K562 (cell line): ENCODE data around the gene OR51L1. TPM values are rescaled to one million over a fixed set of nuclear protein-coding genes. Genes with fewer than 3 reads are reported as not detected.

ENCODE experiments used
- ATAC-seq: fragments of 200-7000 bp; cut with Tn5 transposase; 3 replicates; pipeline ENCODE4 v1.9.1; 2020; ENCODE audit warnings: moderate library complexity
- BruUV-seq: library from RNA; stranded (reverse); fragments of 400-500 nt; replicated peaks from 2 replicates; lab custom pipeline; 2021; lab: Mats Ljungman, UMichigan
- CTCF ChIA-PET: fragments of 300-600 bp; formaldehyde crosslinking; extraction: SDS; loops from one replicate; lab custom pipeline; 2021; ENCODE audit warnings: low intra/inter-chr PET ratio; lab: Yijun Ruan, JAX
- POLR2A ChIA-PET: fragments of 300-600, 350-650 bp; sonication (Branson Sonifier 250); formaldehyde crosslinking; extraction: SDS; loops from one replicate; lab custom pipeline; 2021; ENCODE audit warnings: antibody characterized with exemption, inconsistent platforms; lab: Yijun Ruan, JAX
- DNase-seq, 4 experiments: peaks; one replicate each; pipeline versions ENCODE4 v3.0.0 to v3.0.0-alpha.2; 2011 to 2018; ENCODE audit warnings: low spot score in 3 of 4, mixed read lengths in 3 of 4; ENCODE audit errors: extremely low read depth in 1 of 4
- FAIRE-seq: peaks from 2 replicates; lab custom pipeline; 2011; peaks lifted over from hg19 to GRCh38; lab: Jason Lieb, UNC
- H2AFZ ChIP-seq: 2 replicates; pipeline ENCODE4 v1.6.0; 2011; ENCODE audit warnings: low read depth, low read length, control low read depth, inconsistent platforms
- H3K27ac ChIP-seq: fragments of 200-600 bp; 3 replicates; pipeline ENCODE4 v1.8.0; 2011; ENCODE audit warnings: low read depth, mild to moderate bottlenecking, control low read depth, inconsistent platforms, low read length, moderate library complexity, mixed read lengths; ENCODE audit errors: extremely low read depth
- H3K27me3 ChIP-seq, 2 experiments: fragments of 300-600 bp in 1 of 2; 2 replicates in 1 of 2; 3 replicates in 1 of 2; pipeline versions ENCODE4 v1.6.0 to v1.8.0; 2011; ENCODE audit warnings: inconsistent platforms in 2 of 2, low read length in 2 of 2, mild to moderate bottlenecking in 1 of 2, mixed read lengths in 1 of 2, moderate library complexity in 1 of 2; ENCODE audit not compliant: control insufficient read depth in 2 of 2, insufficient read depth in 2 of 2
- H3K36me3 ChIP-seq: fragments of 300-600 bp; 3 replicates; pipeline ENCODE4 v1.8.0; 2011; ENCODE audit warnings: mild to moderate bottlenecking, low read length, inconsistent platforms; ENCODE audit not compliant: control insufficient read depth, insufficient read depth
- H3K4me1 ChIP-seq, 2 experiments: fragments of 200-600 bp in 1 of 2; replicated peaks in 1 of 2; 2 replicates in 1 of 2; 3 replicates in 1 of 2; pipeline versions ENCODE4 v1.5.1 to v1.8.0; 2011; ENCODE audit warnings: inconsistent platforms in 2 of 2, low read length in 2 of 2, mild to moderate bottlenecking in 1 of 2, mixed read lengths in 1 of 2, moderate library complexity in 1 of 2; ENCODE audit not compliant: control insufficient read depth in 2 of 2, insufficient read depth in 2 of 2
- H3K4me2 ChIP-seq: 2 replicates; pipeline ENCODE4 v1.6.1; 2011; ENCODE audit warnings: low read length, control low read depth, inconsistent platforms, mixed read lengths; ENCODE audit not compliant: insufficient read depth
- H3K4me3 ChIP-seq: fragments of 200-600 bp; sonication (generic), shearing (Covaris generic); 2 replicates; pipeline ENCODE4 v1.5.1; 2016; ENCODE audit warnings: control low read depth, inconsistent platforms
- H3K79me2 ChIP-seq: fragments of 200-600 bp; 3 replicates; pipeline ENCODE4 v1.8.0; 2011; ENCODE audit warnings: low read length, inconsistent platforms; ENCODE audit not compliant: control insufficient read depth, insufficient read depth
- H3K9ac ChIP-seq, 2 experiments: 2 replicates each; pipeline versions ENCODE4 v1.6.0 to v1.6.1; 2011; ENCODE audit warnings: low read depth in 2 of 2, low read length in 2 of 2, control low read depth in 1 of 2, inconsistent platforms in 1 of 2, mild to moderate bottlenecking in 1 of 2, mixed read lengths in 1 of 2; ENCODE audit not compliant: insufficient read depth in 1 of 2
- H3K9me1 ChIP-seq: one replicate; pipeline ENCODE4 v1.6.0; 2011; ENCODE audit warnings: inconsistent platforms, mild to moderate bottlenecking, low read length, moderate library complexity; ENCODE audit not compliant: control insufficient read depth, insufficient read depth
- H3K9me3 ChIP-seq: replicated peaks from 2 replicates; pipeline ENCODE4 v1.5.1; 2011; ENCODE audit warnings: low read depth, low read length, inconsistent platforms; ENCODE audit not compliant: control insufficient read depth, insufficient read depth
- H4K20me1 ChIP-seq: replicated peaks from 2 replicates; pipeline ENCODE4 v1.6.1; 2011; ENCODE audit warnings: low read length, inconsistent platforms, mixed read lengths; ENCODE audit not compliant: control insufficient read depth, insufficient read depth
- RAD51 ChIP-seq: fragments of 450-650 bp; IDR thresholded peaks from 2 replicates; pipeline ENCODE4 v1.7.1; 2016; ENCODE audit warnings: low read depth, mild to moderate bottlenecking, borderline replicate concordance
- TCFL5 ChIP-seq: fragments of 250-450 bp; sonication (Bioruptor Pico); conservative IDR thresholded peaks from 2 replicates; pipeline ENCODE4 v1.6.1; 2021; ENCODE audit warnings: mild to moderate bottlenecking, moderate library complexity, matching md5 sums
- ZKSCAN3 ChIP-seq: fragments of 250-450 bp; sonication (Bioruptor Pico); IDR thresholded peaks from 2 replicates; pipeline ENCODE4 v1.4.0; 2020
- WGBS: fragments of 100-300 bp; shearing (Covaris generic); methylation state at CpG from one replicate; pipeline ENCODE4 v1.1.6; 2016; ENCODE audit warnings: low coverage, mixed read lengths; ENCODE audit not compliant: insufficient coverage; ENCODE audit errors: missing lambda C conversion rate; 5-methylcytosine and 5-hydroxymethylcytosine counted together
- in situ Hi-C: fragments of 300-500 bp; cut with MboI; formaldehyde crosslinking; loops from 4 replicates; pipeline ENCODE4 v1.15.0; 2018; ENCODE audit warnings: inconsistent platforms, mixed read lengths
- intact Hi-C: fragments of 100-400 bp; cut with micrococcal nuclease; formaldehyde crosslinking; loops from 2 replicates; pipeline ENCODE4 v1.14.2; 2022
- polyA plus RNA-seq, 8 experiments: library from polyadenylated mRNA; depleted of rRNA in 4 of 8; stranded (reverse) in 5 of 8; unstranded in 3 of 8; fragments of >200 nt; fragmentation: Nextera tagmentation in 2 of 8; fragmentation: Illumina TruSeq in 1 of 8; extraction: Ambion mirVana in 2 of 8; extraction: Trizol in 1 of 8; gene quantifications; 2 replicates each; pipeline versions ENCODE4 v1.2.1 to v1.2.3, GENCODE V29; 2011 to 2014; ENCODE audit warnings: inconsistent platforms in 1 of 8, missing spikeins in 1 of 8
- total RNA-seq, 7 experiments: library from RNA; depleted of rRNA in 6 of 7; stranded (reverse); fragments of >200 nt in 6 of 7; fragmentation: Illumina TruSeq in 2 of 7; extraction: Trizol in 2 of 7; gene quantifications; 2 replicates each; pipeline versions ENCODE4 v1.2.1 to v1.2.3, GENCODE V29; 2011 to 2021; ENCODE audit warnings: low replicate concordance in 1 of 7
- TF ChIP-seq, protein P1 (sequence below): fragments of 450-650 bp; formaldehyde crosslinking; IDR thresholded peaks from 2 replicates; pipeline ENCODE4 v1.4.0; 2020; ENCODE audit warnings: mild to moderate bottlenecking, mixed read lengths
- TF ChIP-seq, protein P2 (sequence below): sonication (generic); formaldehyde crosslinking; IDR thresholded peaks from 2 replicates; pipeline ENCODE4 v1.8.1; 2022; ENCODE audit warnings: missing genetic modification reagents
- TF ChIP-seq, protein P3 (sequence below): fragments of 250-450 bp; sonication (Bioruptor Pico); IDR thresholded peaks from 2 replicates; pipeline ENCODE4 v1.4.0; 2020; ENCODE audit warnings: mild to moderate bottlenecking, moderate library complexity, borderline replicate concordance
- TF ChIP-seq, protein P4 (sequence below): fragments of 150-350 bp; conservative IDR thresholded peaks from 2 replicates; pipeline ENCODE4 v1.6.1; 2014; ENCODE audit warnings: low read length

OR51L1 gene
- total and polyA plus RNA-seq, 9 of the 15 experiments (the other 6 are each of a cell fraction or from before 2014, with no cell fraction given) = not detected

DNA sequence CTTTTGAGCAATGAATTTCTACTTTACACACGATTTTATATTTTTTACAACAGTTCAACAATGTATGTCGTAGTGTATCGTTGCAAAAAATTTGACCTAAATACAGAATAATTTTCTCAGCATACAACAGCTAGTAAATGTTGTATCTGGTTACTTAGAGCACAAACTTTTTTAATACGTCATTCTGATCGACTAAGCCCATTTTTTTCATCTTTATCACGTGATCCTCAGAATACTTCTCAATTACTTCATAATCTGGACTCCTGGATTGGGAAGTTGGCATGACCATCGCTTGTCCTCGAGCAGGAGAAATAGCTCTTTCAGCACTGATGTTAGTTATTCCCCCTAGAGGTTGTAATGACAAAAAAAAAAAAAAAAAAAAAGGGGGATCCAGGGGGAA is 16.6 kb downstream of the OR51L1 start:
- no peak overlapping the region for H3K27ac ChIP-seq
- no TSS peak for BruUV-seq
- H3K4me3 ChIP-seq = no peak overlapping the region
- intact Hi-C loops (no loop called here), in situ Hi-C loops (loop anchor here (25.0 kb wide), 1 partner anchor 824 kb away; no protein-coding TSS in a partner anchor)
- no peaks in the 10 kb centered on the region for H4K20me1 ChIP-seq
- no peaks in the 10 kb centered on the region for H3K79me2 ChIP-seq
- WGBS = 1% methylated on average over 8 of the region's 8 CpGs
- H3K9ac ChIP-seq = no peak overlapping the region
- no peak overlapping the region for H2AFZ ChIP-seq
- FAIRE-seq (no peak), DNase-seq (peak in 1 of 4 experiments; percentile 13), ATAC-seq (no peak)
- TF ChIP-seq, protein P1, sequence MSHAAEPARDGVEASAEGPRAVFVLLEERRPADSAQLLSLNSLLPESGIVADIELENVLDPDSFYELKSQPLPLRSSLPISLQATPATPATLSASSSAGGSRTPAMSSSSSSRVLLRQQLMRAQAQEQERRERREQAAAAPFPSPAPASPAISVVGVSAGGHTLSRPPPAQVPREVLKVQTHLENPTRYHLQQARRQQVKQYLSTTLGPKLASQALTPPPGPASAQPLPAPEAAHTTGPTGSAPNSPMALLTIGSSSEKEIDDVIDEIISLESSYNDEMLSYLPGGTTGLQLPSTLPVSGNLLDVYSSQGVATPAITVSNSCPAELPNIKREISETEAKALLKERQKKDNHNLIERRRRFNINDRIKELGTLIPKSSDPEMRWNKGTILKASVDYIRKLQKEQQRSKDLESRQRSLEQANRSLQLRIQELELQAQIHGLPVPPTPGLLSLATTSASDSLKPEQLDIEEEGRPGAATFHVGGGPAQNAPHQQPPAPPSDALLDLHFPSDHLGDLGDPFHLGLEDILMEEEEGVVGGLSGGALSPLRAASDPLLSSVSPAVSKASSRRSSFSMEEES (CRISPR knock-in tag) = peak; percentile 83
- TF ChIP-seq, protein P2, sequence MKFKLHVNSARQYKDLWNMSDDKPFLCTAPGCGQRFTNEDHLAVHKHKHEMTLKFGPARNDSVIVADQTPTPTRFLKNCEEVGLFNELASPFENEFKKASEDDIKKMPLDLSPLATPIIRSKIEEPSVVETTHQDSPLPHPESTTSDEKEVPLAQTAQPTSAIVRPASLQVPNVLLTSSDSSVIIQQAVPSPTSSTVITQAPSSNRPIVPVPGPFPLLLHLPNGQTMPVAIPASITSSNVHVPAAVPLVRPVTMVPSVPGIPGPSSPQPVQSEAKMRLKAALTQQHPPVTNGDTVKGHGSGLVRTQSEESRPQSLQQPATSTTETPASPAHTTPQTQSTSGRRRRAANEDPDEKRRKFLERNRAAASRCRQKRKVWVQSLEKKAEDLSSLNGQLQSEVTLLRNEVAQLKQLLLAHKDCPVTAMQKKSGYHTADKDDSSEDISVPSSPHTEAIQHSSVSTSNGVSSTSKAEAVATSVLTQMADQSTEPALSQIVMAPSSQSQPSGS (CRISPR knock-in tag) = no peak
- TF ChIP-seq TCFL5 (CRISPR knock-in tag) (no peak), RAD51 (0 out of 2 replicates have a peak, but pooled peaks have one; percentile 11), ZKSCAN3 (CRISPR knock-in tag) (no peak)
- TF ChIP-seq, protein P3, sequence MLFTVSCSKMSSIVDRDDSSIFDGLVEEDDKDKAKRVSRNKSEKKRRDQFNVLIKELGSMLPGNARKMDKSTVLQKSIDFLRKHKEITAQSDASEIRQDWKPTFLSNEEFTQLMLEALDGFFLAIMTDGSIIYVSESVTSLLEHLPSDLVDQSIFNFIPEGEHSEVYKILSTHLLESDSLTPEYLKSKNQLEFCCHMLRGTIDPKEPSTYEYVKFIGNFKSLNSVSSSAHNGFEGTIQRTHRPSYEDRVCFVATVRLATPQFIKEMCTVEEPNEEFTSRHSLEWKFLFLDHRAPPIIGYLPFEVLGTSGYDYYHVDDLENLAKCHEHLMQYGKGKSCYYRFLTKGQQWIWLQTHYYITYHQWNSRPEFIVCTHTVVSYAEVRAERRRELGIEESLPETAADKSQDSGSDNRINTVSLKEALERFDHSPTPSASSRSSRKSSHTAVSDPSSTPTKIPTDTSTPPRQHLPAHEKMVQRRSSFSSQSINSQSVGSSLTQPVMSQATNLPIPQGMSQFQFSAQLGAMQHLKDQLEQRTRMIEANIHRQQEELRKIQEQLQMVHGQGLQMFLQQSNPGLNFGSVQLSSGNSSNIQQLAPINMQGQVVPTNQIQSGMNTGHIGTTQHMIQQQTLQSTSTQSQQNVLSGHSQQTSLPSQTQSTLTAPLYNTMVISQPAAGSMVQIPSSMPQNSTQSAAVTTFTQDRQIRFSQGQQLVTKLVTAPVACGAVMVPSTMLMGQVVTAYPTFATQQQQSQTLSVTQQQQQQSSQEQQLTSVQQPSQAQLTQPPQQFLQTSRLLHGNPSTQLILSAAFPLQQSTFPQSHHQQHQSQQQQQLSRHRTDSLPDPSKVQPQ = no peak
- TF ChIP-seq, protein P4, sequence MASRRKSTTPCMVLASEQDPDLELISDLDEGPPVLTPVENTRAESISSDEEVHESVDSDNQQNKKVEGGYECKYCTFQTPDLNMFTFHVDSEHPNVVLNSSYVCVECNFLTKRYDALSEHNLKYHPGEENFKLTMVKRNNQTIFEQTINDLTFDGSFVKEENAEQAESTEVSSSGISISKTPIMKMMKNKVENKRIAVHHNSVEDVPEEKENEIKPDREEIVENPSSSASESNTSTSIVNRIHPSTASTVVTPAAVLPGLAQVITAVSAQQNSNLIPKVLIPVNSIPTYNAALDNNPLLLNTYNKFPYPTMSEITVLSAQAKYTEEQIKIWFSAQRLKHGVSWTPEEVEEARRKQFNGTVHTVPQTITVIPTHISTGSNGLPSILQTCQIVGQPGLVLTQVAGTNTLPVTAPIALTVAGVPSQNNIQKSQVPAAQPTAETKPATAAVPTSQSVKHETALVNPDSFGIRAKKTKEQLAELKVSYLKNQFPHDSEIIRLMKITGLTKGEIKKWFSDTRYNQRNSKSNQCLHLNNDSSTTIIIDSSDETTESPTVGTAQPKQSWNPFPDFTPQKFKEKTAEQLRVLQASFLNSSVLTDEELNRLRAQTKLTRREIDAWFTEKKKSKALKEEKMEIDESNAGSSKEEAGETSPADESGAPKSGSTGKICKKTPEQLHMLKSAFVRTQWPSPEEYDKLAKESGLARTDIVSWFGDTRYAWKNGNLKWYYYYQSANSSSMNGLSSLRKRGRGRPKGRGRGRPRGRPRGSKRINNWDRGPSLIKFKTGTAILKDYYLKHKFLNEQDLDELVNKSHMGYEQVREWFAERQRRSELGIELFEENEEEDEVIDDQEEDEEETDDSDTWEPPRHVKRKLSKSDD = no peak
- H3K4me2 ChIP-seq = no peak overlapping the region
- H3K27me3 ChIP-seq = peaks cover 0 to 9% of the 10 kb centered on the region in 2 experiments; a peak in 2 of 5 replicates
- ChIA-PET POLR2A (no interaction called here), CTCF (no interaction called here)
- H3K9me3 ChIP-seq = no peaks in the 10 kb centered on the region
- H3K4me1 ChIP-seq = no peaks in the 10 kb centered on the region
- H3K9me1 ChIP-seq = no peaks in the 10 kb centered on the region
- H3K36me3 ChIP-seq = no peaks in the 10 kb centered on the region; the same call in 2 of the 3 replicates
